HEK293 (cell line): Measurements from ENCODE around the gene VEZT.

Source experiments
- ATF2 ChIP-seq: fragments of 450-650 bp; formaldehyde crosslinking; IDR thresholded peaks from 2 replicates; pipeline ENCODE4 v1.5.1; 2016; ENCODE audit warnings: missing biosample characterization, missing genetic modification characterization, low read depth
- KLF7 ChIP-seq: fragments of 450-650 bp; formaldehyde crosslinking; IDR thresholded peaks from 2 replicates; pipeline ENCODE4 v1.5.1; 2016; ENCODE audit warnings: missing biosample characterization, missing genetic modification characterization, borderline replicate concordance
- PATZ1 ChIP-seq: fragments of 450-650 bp; formaldehyde crosslinking; IDR thresholded peaks from 2 replicates; pipeline ENCODE4 v1.5.1; 2016; ENCODE audit warnings: missing biosample characterization, missing genetic modification characterization
- YY1 ChIP-seq: fragments of 450-650 bp; formaldehyde crosslinking; IDR thresholded peaks from 2 replicates; pipeline ENCODE4 v1.5.1; 2018; ENCODE audit warnings: missing biosample characterization, missing genetic modification characterization
- ZNF292 ChIP-seq: fragments of 450-650 bp; formaldehyde crosslinking; IDR thresholded peaks from 2 replicates; pipeline ENCODE4 v1.5.1; 2016; ENCODE audit warnings: low read depth, missing biosample characterization, missing genetic modification characterization, borderline replicate concordance
- ZNF501 ChIP-seq: fragments of 450-650 bp; formaldehyde crosslinking; IDR thresholded peaks from 2 replicates; pipeline ENCODE4 v1.5.1; 2016; ENCODE audit warnings: missing biosample characterization, missing genetic modification characterization
- ZNF530 ChIP-seq: fragments of 450-650 bp; formaldehyde crosslinking; IDR thresholded peaks from 2 replicates; pipeline ENCODE4 v1.5.1; 2016; ENCODE audit warnings: low read depth, missing biosample characterization, missing genetic modification characterization
- ZNF777 ChIP-seq: fragments of 450-650 bp; formaldehyde crosslinking; IDR thresholded peaks from 2 replicates; pipeline ENCODE4 v1.5.1; 2017; ENCODE audit warnings: missing biosample characterization, missing genetic modification characterization, borderline replicate concordance
- ZNF785 ChIP-seq: fragments of 450-650 bp; formaldehyde crosslinking; IDR thresholded peaks from 2 replicates; pipeline ENCODE4 v1.5.1; 2016; ENCODE audit warnings: missing biosample characterization, missing genetic modification characterization
- ZXDB ChIP-seq: fragments of 450-650 bp; formaldehyde crosslinking; IDR thresholded peaks from 2 replicates; pipeline ENCODE4 v1.5.1; 2016; ENCODE audit warnings: missing biosample characterization, missing genetic modification characterization
- TF ChIP-seq, protein P1 (sequence below): fragments of 450-650 bp; formaldehyde crosslinking; IDR thresholded peaks from 2 replicates; pipeline ENCODE4 v1.5.1; 2016; ENCODE audit warnings: missing biosample characterization, missing genetic modification characterization

DNA sequence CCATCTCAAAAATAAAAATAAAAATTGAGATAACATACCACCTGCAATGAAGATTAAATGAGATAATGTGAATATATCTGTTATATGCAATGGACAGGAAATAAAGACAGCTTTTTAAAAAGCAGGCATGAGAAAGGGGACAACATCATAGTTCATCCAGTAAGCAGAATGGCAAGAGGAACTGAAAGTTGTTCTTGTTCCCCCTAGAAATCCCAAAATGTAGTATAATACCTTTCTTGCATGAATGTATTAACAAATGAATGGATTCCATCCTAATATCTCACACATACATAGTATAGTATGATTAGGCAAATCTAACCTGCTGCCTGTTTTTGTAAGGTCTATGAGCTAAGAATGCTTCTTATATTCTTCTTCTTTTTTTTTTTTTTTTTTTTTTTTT, 31.8 kb upstream of the VEZT start:
- TF ChIP-seq, protein P1, sequence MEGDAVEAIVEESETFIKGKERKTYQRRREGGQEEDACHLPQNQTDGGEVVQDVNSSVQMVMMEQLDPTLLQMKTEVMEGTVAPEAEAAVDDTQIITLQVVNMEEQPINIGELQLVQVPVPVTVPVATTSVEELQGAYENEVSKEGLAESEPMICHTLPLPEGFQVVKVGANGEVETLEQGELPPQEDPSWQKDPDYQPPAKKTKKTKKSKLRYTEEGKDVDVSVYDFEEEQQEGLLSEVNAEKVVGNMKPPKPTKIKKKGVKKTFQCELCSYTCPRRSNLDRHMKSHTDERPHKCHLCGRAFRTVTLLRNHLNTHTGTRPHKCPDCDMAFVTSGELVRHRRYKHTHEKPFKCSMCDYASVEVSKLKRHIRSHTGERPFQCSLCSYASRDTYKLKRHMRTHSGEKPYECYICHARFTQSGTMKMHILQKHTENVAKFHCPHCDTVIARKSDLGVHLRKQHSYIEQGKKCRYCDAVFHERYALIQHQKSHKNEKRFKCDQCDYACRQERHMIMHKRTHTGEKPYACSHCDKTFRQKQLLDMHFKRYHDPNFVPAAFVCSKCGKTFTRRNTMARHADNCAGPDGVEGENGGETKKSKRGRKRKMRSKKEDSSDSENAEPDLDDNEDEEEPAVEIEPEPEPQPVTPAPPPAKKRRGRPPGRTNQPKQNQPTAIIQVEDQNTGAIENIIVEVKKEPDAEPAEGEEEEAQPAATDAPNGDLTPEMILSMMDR, result no peak
- TF ChIP-seq ZXDB (tag by site-specific recombination) (no peak), ATF2 (tag by site-specific recombination) (no peak), ZNF501 (tag by site-specific recombination) (no peak), YY1 (tag by site-specific recombination) (no peak), KLF7 (tag by site-specific recombination) (no peak), ZNF785 (no peak), PATZ1 (no peak), ZNF292 (tag by site-specific recombination) (no peak), ZNF777 (tag by site-specific recombination) (no peak), ZNF530 (tag by site-specific recombination) (no peak)
